ENCODE measurements around the gene TSNAXIP1. TPM values are rescaled to one million over a fixed set of nuclear protein-coding genes. Genes with fewer than 3 reads are reported as not detected.

Gene TSNAXIP1
- total RNA-seq, 1 experiment from 2014 or later = 0.84 TPM

DNA sequence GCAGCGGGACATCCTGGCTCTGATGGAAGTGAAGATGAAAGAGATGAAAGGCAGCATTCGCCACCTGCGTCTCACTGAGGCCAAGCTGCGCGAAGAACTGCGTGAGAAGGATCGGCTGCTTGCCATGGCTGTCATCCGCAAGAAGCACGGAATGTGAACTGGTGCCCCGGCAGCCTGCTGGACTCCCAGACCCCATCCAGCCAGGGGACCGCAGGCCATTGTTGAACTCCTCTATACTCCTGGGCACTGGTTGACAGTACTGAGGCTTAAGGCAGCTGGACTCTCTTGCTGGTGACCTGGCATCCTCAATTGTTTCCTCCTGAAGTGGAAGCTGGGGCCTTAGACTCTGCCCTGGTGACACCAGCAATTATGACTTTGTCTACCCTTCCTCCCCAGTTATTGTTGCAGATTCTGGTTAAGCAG is 36.7 kb downstream of the TSNAXIP1 start:
- Histone ChIP-seq H3K36me3 (ENCODE audit: control insufficient read depth, insufficient read depth, low read length) (no peaks in the 10 kb centered on the region), H3K4me3 (ENCODE audit: low read depth, low read length) (peak overlapping the region; percentile 63), H3K27me3 (replicated peaks; ENCODE audit: control insufficient read depth, insufficient read depth, low read length) (no peaks in the 10 kb centered on the region), H3K4me1 (peaks cover 36% of the 10 kb centered on the region), H3K9me3 (no peaks in the 10 kb centered on the region)
- Mint-ChIP-seq H3K9me3 (ENCODE audit: unreplicated experiment) (no peaks in the 10 kb centered on the region), H3K36me3 (ENCODE audit: insufficient read depth, unreplicated experiment) (peaks cover 43% of the 10 kb centered on the region), H3K4me3 (ENCODE audit: unreplicated experiment) (peak overlapping the region; percentile 98), H3K27me3 (ENCODE audit: insufficient read depth, unreplicated experiment) (no peaks in the 10 kb centered on the region), H3K4me1 (ENCODE audit: low read depth, unreplicated experiment) (peaks cover 12% of the 10 kb centered on the region), H3K27ac (ENCODE audit: unreplicated experiment) (peak overlapping the region; percentile 94)
- DNase-seq = no peak
- ChIA-PET POLR2A (no interaction called here), CTCF (interaction anchor here (1.0 kb wide), 1 partner anchor 27 kb away, joined by 3 read pairs; no protein-coding TSS in a partner anchor)
- BruUV-seq (replicated peaks) = no TSS peak
- TF ChIP-seq, protein P1, sequence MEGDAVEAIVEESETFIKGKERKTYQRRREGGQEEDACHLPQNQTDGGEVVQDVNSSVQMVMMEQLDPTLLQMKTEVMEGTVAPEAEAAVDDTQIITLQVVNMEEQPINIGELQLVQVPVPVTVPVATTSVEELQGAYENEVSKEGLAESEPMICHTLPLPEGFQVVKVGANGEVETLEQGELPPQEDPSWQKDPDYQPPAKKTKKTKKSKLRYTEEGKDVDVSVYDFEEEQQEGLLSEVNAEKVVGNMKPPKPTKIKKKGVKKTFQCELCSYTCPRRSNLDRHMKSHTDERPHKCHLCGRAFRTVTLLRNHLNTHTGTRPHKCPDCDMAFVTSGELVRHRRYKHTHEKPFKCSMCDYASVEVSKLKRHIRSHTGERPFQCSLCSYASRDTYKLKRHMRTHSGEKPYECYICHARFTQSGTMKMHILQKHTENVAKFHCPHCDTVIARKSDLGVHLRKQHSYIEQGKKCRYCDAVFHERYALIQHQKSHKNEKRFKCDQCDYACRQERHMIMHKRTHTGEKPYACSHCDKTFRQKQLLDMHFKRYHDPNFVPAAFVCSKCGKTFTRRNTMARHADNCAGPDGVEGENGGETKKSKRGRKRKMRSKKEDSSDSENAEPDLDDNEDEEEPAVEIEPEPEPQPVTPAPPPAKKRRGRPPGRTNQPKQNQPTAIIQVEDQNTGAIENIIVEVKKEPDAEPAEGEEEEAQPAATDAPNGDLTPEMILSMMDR (IDR thresholded peaks at IDR 0.05; ENCODE audit: insufficient read depth in 1 of 2, low read depth in 1 of 2, low read length in 1 of 2, severe bottlenecking in 1 of 2, unreplicated experiment in 1 of 2) = no peak
- intact Hi-C loops (cut with micrococcal nuclease; ENCODE audit: unreplicated experiment) = no loop called here

GRCh38 chr16:67844497-67844896 is 37.8 kb downstream of the TSNAXIP1 start:
- H3K4me1 ChIP-seq = peaks cover 37% of the 10 kb centered on the region
- H3K27me3 ChIP-seq (replicated peaks; ENCODE audit: control insufficient read depth, insufficient read depth, low read length) = no peaks in the 10 kb centered on the region

GRCh38 chr16:67845291-67846062 is 38.8 kb downstream of the TSNAXIP1 start:
- Mint-ChIP-seq H3K27ac (ENCODE audit: unreplicated experiment) (peak overlapping the region; percentile 62), H3K27me3 (ENCODE audit: insufficient read depth, unreplicated experiment) (no peaks in the 10 kb centered on the region), H3K4me1 (ENCODE audit: low read depth, unreplicated experiment) (peaks cover 17% of the 10 kb centered on the region), H3K4me3 (ENCODE audit: unreplicated experiment) (peak overlapping the region; percentile 75), H3K9me3 (ENCODE audit: unreplicated experiment) (no peaks in the 10 kb centered on the region), H3K36me3 (ENCODE audit: insufficient read depth, unreplicated experiment) (peaks cover 59% of the 10 kb centered on the region)
- Histone ChIP-seq H3K9me3 (no peaks in the 10 kb centered on the region), H3K4me3 (ENCODE audit: low read depth, low read length) (peak overlapping the region; percentile 98), H3K27me3 (replicated peaks; ENCODE audit: control insufficient read depth, insufficient read depth, low read length) (no peaks in the 10 kb centered on the region), H3K4me1 (peaks cover 37% of the 10 kb centered on the region), H3K36me3 (ENCODE audit: control insufficient read depth, insufficient read depth, low read length) (no peaks in the 10 kb centered on the region; the same call in none of the 2 replicates)
- ChIA-PET POLR2A (interaction anchor here (0.6 to 1.9 kb wide), 5 partner anchors 20 to 39 kb away, joined by 3 to 9 read pairs (median 7); partner anchors contain the start of genes EDC4, RANBP10 and TSNAXIP1), CTCF (interaction anchor here (0.6 to 3.2 kb wide), 7 partner anchors 12 to 891 kb away, joined by 3 to 18 read pairs (median 7); partner anchors contain the start of gene CDH1)
- TF ChIP-seq, protein P1 (IDR thresholded peaks at IDR 0.05; ENCODE audit: insufficient read depth in 1 of 2, low read depth in 1 of 2, low read length in 1 of 2, severe bottlenecking in 1 of 2, unreplicated experiment in 1 of 2) = no peak
- BruUV-seq (replicated peaks) = TSS peak; percentile 49
- intact Hi-C loops (cut with micrococcal nuclease; ENCODE audit: unreplicated experiment) = loop anchor here (1.0 to 2.0 kb wide), 6 partner anchors 12 to 90 kb away; partner anchors contain the start of genes EDC4, PSKH1, RANBP10 and TSNAXIP1
- DNase-seq = no peak

More at GRCh38 chr16:67844497-67844896, 37.8 kb downstream of the TSNAXIP1 start:
- H3K9me3 ChIP-seq = no peaks in the 10 kb centered on the region
- Mint-ChIP-seq H3K9me3 (ENCODE audit: unreplicated experiment) (no peaks in the 10 kb centered on the region), H3K27me3 (ENCODE audit: insufficient read depth, unreplicated experiment) (no peaks in the 10 kb centered on the region), H3K36me3 (ENCODE audit: insufficient read depth, unreplicated experiment) (peaks cover 50% of the 10 kb centered on the region), H3K4me1 (ENCODE audit: low read depth, unreplicated experiment) (peaks cover 17% of the 10 kb centered on the region), H3K4me3 (ENCODE audit: unreplicated experiment) (no peak overlapping the region), H3K27ac (ENCODE audit: unreplicated experiment) (no peak overlapping the region)
- CTCF ChIA-PET = interaction anchor here (0.8 kb wide), 1 partner anchor 40 kb away, joined by 5 read pairs; no protein-coding TSS in a partner anchor
- no TSS peak for BruUV-seq (replicated peaks)
- H3K36me3 ChIP-seq (ENCODE audit: control insufficient read depth, insufficient read depth, low read length) = no peaks in the 10 kb centered on the region; the same call in 1 of the 2 replicates
- H3K4me3 ChIP-seq (ENCODE audit: low read depth, low read length) = no peak overlapping the region
- POLR2A ChIA-PET = interaction anchor here (0.7 kb wide), 1 partner anchor 29 kb away, joined by 4 read pairs; the partner anchor contains the start of gene EDC4
- DNase-seq = no peak
- intact Hi-C loops (cut with micrococcal nuclease; ENCODE audit: unreplicated experiment) = no loop called here
- TF ChIP-seq, protein P1 (IDR thresholded peaks at IDR 0.05; ENCODE audit: insufficient read depth in 1 of 2, low read depth in 1 of 2, low read length in 1 of 2, severe bottlenecking in 1 of 2, unreplicated experiment in 1 of 2) = no peak

Data from Caco-2 (cell line).